GM12874 (cell line): Measurements from ENCODE around the gene ATOSB.

Source experiments
- CTCF ChIP-seq: IDR thresholded peaks from 2 replicates; pipeline ENCODE4 v1.5.1; 2011; ENCODE audit warnings: low read depth, mild to moderate bottlenecking, control low read depth, low read length, moderate library complexity; ENCODE audit not compliant: insufficient read depth

The ATOSB gene, protein sequence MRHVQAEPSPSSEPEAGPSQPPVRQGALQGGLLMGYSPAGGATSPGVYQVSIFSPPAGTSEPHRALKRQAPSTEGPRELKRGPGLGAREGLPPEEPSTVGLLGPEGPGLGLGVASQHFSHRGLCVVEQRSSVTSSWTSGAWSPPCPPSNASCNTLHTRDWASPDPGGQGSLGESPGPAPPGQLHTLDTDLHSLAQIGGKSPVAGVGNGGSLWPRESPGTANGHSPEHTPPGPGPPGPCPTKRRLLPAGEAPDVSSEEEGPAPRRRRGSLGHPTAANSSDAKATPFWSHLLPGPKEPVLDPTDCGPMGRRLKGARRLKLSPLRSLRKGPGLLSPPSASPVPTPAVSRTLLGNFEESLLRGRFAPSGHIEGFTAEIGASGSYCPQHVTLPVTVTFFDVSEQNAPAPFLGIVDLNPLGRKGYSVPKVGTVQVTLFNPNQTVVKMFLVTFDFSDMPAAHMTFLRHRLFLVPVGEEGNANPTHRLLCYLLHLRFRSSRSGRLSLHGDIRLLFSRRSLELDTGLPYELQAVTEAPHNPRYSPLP

DNA sequence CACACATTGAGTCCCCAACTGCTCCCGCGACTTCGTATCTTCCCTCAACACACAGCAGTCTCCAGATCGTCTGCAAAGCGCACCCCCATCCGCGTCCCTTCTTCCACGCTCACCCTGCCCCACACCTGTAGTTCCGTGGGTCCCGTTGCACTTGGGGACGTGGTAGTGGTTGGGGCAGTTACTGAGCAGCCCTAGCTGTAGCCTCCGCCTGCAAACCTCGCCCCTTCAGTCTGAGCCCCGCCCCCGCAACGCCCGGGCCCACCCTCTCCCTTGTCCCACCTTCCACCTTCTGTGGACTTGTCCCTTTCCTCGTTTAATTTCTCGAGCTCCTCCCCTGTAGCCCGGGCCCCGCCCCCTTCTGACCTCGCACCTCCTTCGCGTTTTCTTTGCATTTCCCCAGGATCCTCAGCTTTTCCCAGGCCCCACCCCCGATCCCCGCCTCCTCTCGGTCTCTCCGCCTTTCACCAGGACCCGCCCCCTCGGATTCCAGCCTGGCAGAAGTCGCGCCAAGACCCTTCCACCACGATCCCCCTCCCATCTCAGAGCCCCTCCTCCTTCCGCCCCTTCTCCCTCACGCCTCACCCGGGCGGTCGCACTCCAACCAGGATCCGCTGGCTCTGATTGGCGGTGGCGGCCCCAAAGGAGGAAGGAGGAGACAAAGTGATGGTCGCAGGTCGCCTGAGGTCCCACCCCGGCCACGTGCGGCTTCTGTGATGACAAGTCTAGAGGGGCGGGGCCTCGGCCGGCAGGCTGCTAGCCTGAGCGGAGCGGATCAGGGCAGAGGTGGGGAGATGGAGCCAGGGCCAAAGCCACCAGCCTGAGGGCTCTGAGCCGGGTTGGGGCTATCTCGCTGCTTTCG is at the start of gene ATOSB:
Gene ATOSB, minus strand, starts transcription at position 183 of the 859 bp plus-strand sequence. CDS start 7,588 bp downstream, outside the sequence.
- TF ChIP-seq CTCF, result no peak

DNA sequence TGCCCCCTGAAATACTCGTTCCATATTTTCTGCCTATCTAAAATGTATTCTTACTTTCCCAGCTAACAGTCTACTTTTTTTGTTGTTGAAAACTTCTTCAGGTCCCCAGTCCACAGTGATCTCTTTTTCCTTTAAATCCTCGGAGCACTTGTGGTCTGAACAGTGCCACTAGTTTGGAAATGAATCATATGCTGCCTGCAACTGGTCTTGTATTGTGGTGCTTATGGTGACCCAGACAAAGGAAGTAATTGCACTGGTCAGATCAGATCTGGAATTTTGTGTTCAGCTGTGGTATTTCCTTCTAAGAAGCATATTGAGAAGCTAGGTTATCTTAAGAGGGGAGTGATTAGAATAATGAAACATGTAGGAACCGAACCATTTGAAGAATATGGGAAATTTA is 49.0 kb upstream of the ATOSB start:
- no peak for TF ChIP-seq CTCF

DNA sequence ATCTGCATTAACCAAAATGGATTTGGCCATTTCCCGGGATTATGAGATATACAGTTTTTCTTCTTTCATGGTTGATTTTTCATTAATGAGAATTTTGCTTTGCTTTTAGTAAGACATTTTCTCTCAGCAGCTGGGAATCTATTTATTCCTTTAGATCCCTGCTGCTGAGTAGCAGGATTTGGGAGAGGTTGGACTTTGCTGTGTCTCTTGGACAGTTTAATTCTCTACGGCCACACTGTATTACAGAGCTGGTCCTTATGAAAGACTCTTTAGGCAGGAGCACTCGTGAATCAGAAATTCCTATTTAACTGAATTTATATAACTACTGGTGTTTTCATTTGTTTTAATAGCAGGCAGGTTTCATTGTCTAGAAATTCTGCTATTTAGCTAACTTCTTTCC is 47.8 kb upstream of the ATOSB start:
- TF ChIP-seq CTCF, result no peak

GRCh38 chr9:35162605-35163315 is 47.1 kb upstream of the ATOSB start:
- no peak for TF ChIP-seq CTCF

- TF ChIP-seq CTCF, result no peak
These were observed 46.3 kb upstream of the ATOSB start, which contains the start of gene UNC13B for GRCh38 chr9:35161713-35162604. Gene UNC13B, plus strand, starts transcription at chr9:35162009. Its CDS starts 275 bp downstream, at chr9:35162284.

- TF ChIP-seq CTCF, result no peak
These were observed 43.0 kb upstream of the ATOSB start for GRCh38 chr9:35158501-35159280.
